Measurements from ENCODE around the gene FOXP1. TPM values are rescaled to one million over a fixed set of nuclear protein-coding genes. Genes with fewer than 3 reads are reported as not detected.

Gene FOXP1
- total and polyA plus RNA-seq, 5 experiments from 2014 or later: 280 to 443 (median 382) TPM

DNA sequence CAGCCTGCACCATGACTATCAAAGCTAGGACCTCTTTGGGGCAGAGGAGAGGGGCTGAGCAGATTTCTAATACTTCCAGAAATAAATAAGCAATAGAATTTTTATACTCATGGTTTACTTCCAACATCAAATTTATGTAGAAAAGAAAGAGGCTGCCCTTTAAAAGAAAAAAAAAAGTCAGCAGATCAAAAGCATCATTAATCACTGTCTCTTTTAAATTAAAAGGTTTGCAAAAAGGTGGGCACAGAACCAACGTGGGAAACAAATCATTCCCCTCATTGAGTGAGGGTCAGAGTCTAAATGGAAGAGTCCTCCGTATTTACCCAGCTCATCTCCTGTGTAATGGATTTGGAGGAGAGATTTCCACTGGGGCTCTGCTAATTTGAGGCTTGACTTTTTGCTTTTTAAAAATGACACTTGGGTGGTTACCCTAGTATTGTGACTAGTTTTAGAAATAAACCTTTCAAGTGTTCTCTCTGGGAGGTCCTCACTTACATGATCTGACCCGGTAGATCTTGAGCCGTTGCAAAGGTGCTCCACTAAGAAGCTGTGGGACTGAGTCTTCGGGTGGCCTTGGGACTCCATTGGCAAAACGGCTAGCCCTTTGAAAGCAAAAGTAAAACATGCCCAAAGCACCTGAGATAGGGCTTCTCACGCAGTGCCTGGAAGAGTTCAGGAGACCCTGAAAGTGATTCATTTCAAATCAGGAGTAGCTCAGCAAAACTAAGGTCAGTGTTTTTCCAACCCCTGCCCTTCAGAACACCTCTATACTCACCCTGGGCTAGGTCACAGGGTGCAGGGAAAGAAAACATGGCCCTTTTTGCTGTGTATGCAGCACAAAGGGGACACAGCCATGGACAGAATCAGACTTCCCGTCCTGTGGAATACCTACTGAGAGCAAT, 320.9 kb downstream of the FOXP1 start:
- ATAC-seq (no peak), DNase-seq (no peak)
- peaks cover 54 to 83% (median 76%) of the 10 kb centered on the region in 4 donors for H3K4me1 Mint-ChIP-seq
- H3K27me3 Mint-ChIP-seq: no peaks in the 10 kb centered on the region
- POLR2A ChIA-PET: interaction anchor here (0.7 kb wide), 1 partner anchor 322 kb away, joined by 12 read pairs; no protein-coding TSS in a partner anchor
- no peaks in the 10 kb centered on the region for H3K9me3 Mint-ChIP-seq
- H3K4me3 Mint-ChIP-seq: peak overlapping the region in 9 of 10 donors; percentile 10 to 62 (median 38)
- peak overlapping the region; percentile 4 to 89 (median 74) for H3K27ac Mint-ChIP-seq
- peaks cover 10 to 74% (median 21%) of the 10 kb centered on the region in 3 donors for H3K36me3 Mint-ChIP-seq

DNA sequence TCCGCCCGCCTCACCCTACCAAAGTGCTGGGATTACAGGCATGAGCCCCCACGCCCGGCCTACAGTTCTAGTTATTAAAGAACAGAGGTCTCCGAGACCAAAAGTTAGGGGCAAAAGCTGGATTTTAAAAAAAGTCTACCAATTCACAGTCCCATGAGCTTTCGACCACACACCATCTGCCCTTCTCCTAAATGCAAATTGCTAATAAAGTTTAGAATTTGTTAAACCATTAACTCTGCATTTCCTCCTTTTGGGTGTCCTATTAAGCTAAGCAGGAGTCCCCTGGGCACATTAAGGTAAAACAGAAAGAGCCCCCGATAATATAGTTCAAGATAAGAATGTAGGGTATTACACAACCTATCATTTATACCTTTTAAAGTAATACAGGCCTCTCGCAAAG, 322.7 kb downstream of the FOXP1 start:
- Mint-ChIP-seq H3K27me3 (no peaks in the 10 kb centered on the region), H3K4me1 (peaks cover 51 to 89% (median 77%) of the 10 kb centered on the region in 4 donors), H3K27ac (peak overlapping the region in 2 of 10 donors; percentile 10 to 70), H3K9me3 (no peaks in the 10 kb centered on the region), H3K36me3 (peaks cover 9 to 79% (median 26%) of the 10 kb centered on the region in 3 donors), H3K4me3 (no peak overlapping the region)
- POLR2A ChIA-PET: no interaction called here
- ATAC-seq: no peak
- DNase-seq: no peak

DNA sequence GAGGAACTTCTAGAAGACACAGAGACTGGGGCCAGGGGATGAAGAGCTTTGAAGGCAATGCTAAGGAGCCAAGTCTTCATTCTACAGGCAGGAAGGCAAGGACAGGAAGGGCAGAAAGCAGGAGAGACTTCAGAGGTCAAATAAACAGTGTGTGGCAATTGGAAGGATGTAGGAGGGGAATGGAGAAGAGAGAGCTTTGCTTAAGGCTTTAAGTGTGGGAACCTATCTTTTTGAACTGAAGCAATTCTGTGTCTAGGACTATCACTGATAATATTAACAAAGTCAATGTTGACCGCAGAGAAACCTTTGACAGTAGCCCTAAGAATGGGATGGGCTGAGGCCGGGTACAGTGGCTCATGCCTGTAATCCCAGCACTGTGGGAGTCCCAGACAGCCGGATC, 325.0 kb downstream of the FOXP1 start:
- Mint-ChIP-seq H3K36me3 (peaks cover 4 to 59% (median 24%) of the 10 kb centered on the region in 3 donors), H3K4me3 (peak overlapping the region in 6 of 10 donors; percentile 20 to 68 (median 46)), H3K27me3 (no peaks in the 10 kb centered on the region), H3K4me1 (peaks cover 42 to 83% (median 71%) of the 10 kb centered on the region in 4 donors), H3K9me3 (no peaks in the 10 kb centered on the region), H3K27ac (peak overlapping the region; percentile 30 to 85 (median 82))
- DNase-seq (no peak), ATAC-seq (no peak)
- POLR2A ChIA-PET: interaction anchor here (0.6 to 0.9 kb wide), 2 partner anchors 9 to 64 kb away, joined by 4 read pairs; no protein-coding TSS in a partner anchor

DNA sequence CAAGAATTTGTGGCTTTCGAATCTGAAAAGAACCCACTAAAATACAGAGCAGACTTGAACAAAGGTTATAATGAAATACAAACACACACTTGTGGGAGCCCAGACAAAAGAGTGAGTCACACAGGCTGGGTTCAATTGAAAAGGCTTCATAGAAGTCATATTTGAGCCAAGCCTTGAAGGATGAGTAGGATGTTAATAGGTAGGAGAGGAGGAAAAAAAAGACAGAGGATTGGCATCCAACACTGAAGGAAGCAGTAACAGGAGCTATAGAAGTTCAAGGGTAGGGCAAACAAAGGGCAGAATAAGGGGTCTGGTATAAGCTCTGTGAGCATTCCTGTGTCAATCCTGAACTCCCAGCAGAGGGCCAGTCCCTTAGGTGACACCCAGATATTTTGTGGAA, 325.4 kb downstream of the FOXP1 start:
- H3K27ac Mint-ChIP-seq: peak overlapping the region; percentile 25 to 85 (median 82)
- DNase-seq (no peak), ATAC-seq (peak in 1 of 2 donors; percentile 35)
- no peaks in the 10 kb centered on the region for H3K27me3 Mint-ChIP-seq
- POLR2A ChIA-PET: no interaction called here
- H3K4me3 Mint-ChIP-seq: peak overlapping the region in 6 of 10 donors; percentile 16 to 68 (median 42)
- H3K9me3 Mint-ChIP-seq: no peaks in the 10 kb centered on the region
- peaks cover 43 to 83% (median 70%) of the 10 kb centered on the region in 4 donors for H3K4me1 Mint-ChIP-seq
- peaks cover 4 to 55% (median 21%) of the 10 kb centered on the region in 3 donors for H3K36me3 Mint-ChIP-seq

DNA sequence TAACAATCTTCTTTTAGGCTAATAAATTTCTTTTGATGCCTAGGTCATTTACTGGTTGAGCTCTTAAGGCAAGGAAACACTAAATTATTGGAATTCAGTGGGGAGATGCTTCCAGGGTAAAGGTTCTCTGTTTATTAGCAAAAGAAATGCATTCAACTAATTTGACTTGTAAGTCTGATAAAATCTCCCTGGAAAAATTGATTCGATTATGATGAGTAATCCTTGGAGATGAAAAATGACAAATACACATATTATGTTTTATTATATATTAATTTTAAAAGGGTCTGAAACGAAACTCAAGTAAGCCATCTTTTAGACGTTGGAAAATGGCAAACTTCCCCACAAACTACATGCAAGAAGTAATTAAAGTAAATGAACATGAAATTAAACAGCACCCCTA, 328.0 kb downstream of the FOXP1 start:
- peaks cover 5 to 47% (median 16%) of the 10 kb centered on the region in 3 donors for H3K36me3 Mint-ChIP-seq
- POLR2A ChIA-PET: interaction anchor here (0.6 kb wide), 1 partner anchor 156 kb away, joined by 4 read pairs; no protein-coding TSS in a partner anchor
- ATAC-seq (no peak), DNase-seq (no peak)
- H3K27me3 Mint-ChIP-seq: no peaks in the 10 kb centered on the region
- peaks cover 53 to 84% (median 80%) of the 10 kb centered on the region in 4 donors for H3K4me1 Mint-ChIP-seq
- H3K27ac Mint-ChIP-seq: peak overlapping the region in 2 of 10 donors; percentile 71 to 73
- H3K9me3 Mint-ChIP-seq: no peaks in the 10 kb centered on the region
- H3K4me3 Mint-ChIP-seq: no peak overlapping the region

DNA sequence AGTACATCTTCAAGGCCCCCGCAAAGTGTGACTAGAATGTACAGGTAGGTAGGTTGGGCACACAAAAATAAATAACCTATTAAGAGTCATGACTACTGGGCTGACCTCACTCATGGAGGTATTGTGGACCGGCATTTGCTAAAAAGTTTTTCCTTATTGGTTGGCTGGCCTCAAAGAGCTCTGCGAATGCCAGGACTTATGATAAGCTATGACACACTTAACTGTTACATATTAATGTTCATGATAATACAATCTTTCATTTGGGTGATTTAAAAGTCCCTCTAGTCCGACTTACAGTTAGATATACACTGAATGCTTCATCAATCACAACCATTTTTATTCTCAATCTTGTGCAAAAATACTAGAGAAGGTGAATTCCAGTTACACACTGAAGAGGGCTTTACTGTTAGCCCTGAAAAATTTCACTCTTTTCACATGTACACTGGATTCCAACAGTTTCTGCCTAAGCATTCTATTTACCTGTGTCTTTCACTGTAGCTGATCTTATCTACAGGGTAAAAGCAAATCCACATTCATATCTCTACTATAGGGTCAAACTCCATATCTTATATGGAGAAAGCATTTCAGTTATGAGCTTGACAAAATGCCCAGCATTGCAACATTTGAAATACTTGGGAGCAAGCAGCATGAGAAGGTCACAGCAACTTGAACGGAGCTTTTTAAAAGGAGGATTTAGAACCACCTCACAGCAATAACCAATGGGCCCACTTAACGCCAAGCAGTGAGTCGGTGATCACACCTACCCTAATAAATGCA, 329.1 kb downstream of the FOXP1 start:
- POLR2A ChIA-PET: interaction anchor here (0.6 kb wide), 1 partner anchor 78 kb away, joined by 7 read pairs; no protein-coding TSS in a partner anchor

GRCh38 chr3:71253169-71253568, 330.4 kb downstream of the FOXP1 start:
- Mint-ChIP-seq H3K4me3 (peak overlapping the region in 4 of 10 donors; percentile 5 to 39 (median 26)), H3K4me1 (peaks cover 47 to 84% (median 81%) of the 10 kb centered on the region in 4 donors), H3K36me3 (peaks cover 5 to 40% (median 16%) of the 10 kb centered on the region in 3 donors), H3K27me3 (no peaks in the 10 kb centered on the region), H3K9me3 (no peaks in the 10 kb centered on the region), H3K27ac (peak overlapping the region; percentile 20 to 94 (median 78))
- DNase-seq (no peak), ATAC-seq (no peak)
- POLR2A ChIA-PET: interaction anchor here (1.1 kb wide), 1 partner anchor 15 kb away, joined by 3 read pairs; no protein-coding TSS in a partner anchor

More for the DNA sequence above, 329.1 kb downstream of the FOXP1 start:
- peak overlapping the region in 3 of 10 donors; percentile 22 to 30 (median 30) for H3K4me3 Mint-ChIP-seq
- H3K9me3 Mint-ChIP-seq: no peaks in the 10 kb centered on the region
- H3K4me1 Mint-ChIP-seq: peaks cover 51 to 84% (median 81%) of the 10 kb centered on the region in 4 donors
- H3K27me3 Mint-ChIP-seq: no peaks in the 10 kb centered on the region
- no peak for ATAC-seq
- H3K36me3 Mint-ChIP-seq: peaks cover 5 to 43% (median 16%) of the 10 kb centered on the region in 3 donors
- H3K27ac Mint-ChIP-seq: peak overlapping the region in 8 of 10 donors; percentile 16 to 76 (median 46)
- no peak for DNase-seq

DNA sequence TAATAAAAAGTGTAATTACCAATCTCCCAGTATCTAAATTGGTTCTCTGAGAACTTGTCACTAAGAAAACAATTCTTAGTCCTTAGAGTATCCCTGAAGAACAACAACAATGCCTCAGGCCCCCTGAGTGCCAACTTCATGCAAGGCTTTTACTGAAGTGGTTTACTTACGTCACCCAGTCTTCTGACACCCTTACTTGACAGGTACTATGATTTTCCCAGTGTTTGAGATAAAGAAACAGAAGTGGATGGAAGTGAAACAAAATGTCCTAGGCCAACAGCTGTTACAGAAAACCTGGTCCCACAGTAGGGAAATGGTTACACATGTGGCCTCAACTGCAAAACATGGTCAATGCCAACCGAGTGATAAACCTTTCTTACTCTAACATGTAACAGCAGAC, 331.1 kb downstream of the FOXP1 start:
- ATAC-seq: peak; percentile 58 to 85
- no peaks in the 10 kb centered on the region for H3K9me3 Mint-ChIP-seq
- POLR2A ChIA-PET: interaction anchor here (0.7 to 1.1 kb wide), 2 partner anchors 16 to 49 kb away, joined by 3 read pairs; no protein-coding TSS in a partner anchor
- DNase-seq: peak in 6 of 10 donors; percentile 13 to 47 (median 32)
- H3K36me3 Mint-ChIP-seq: peaks cover 5 to 37% (median 13%) of the 10 kb centered on the region in 3 donors
- peak overlapping the region; percentile 74 to 94 (median 84) for H3K27ac Mint-ChIP-seq
- no peaks in the 10 kb centered on the region for H3K27me3 Mint-ChIP-seq
- peak overlapping the region in 5 of 10 donors; percentile 1 to 66 (median 18) for H3K4me3 Mint-ChIP-seq
- H3K4me1 Mint-ChIP-seq: peaks cover 45 to 85% (median 81%) of the 10 kb centered on the region in 4 donors

GRCh38 chr3:71251156-71251775, 332.3 kb downstream of the FOXP1 start:
- no peak for DNase-seq
- Mint-ChIP-seq H3K27me3 (no peaks in the 10 kb centered on the region), H3K9me3 (no peaks in the 10 kb centered on the region), H3K27ac (peak overlapping the region; percentile 7 to 94 (median 79)), H3K4me3 (peak overlapping the region in 6 of 10 donors; percentile 5 to 29 (median 20)), H3K36me3 (peaks cover 5 to 37% (median 7%) of the 10 kb centered on the region in 3 donors), H3K4me1 (peaks cover 46 to 89% (median 83%) of the 10 kb centered on the region in 4 donors)
- ATAC-seq: no peak
- POLR2A ChIA-PET: interaction anchor here (0.7 kb wide), 1 partner anchor 48 kb away, joined by 3 read pairs; no protein-coding TSS in a partner anchor

- DNase-seq (no peak), ATAC-seq (no peak)
- H3K9me3 Mint-ChIP-seq: no peaks in the 10 kb centered on the region
- H3K4me1 Mint-ChIP-seq: peaks cover 49 to 90% (median 84%) of the 10 kb centered on the region in 4 donors
- H3K27ac Mint-ChIP-seq: peak overlapping the region; percentile 45 to 86 (median 76)
- H3K36me3 Mint-ChIP-seq: peaks cover 5 to 32% (median 5%) of the 10 kb centered on the region in 3 donors
- H3K4me3 Mint-ChIP-seq: peak overlapping the region in 2 of 10 donors; percentile 30 to 34
- POLR2A ChIA-PET: interaction anchor here (0.6 kb wide), 1 partner anchor 18 kb away, joined by 4 read pairs; no protein-coding TSS in a partner anchor
- H3K27me3 Mint-ChIP-seq: no peaks in the 10 kb centered on the region
Observed at GRCh38 chr3:71250026-71250425, 333.5 kb downstream of the FOXP1 start.

- H3K36me3 Mint-ChIP-seq: peaks cover 5 to 49% (median 5%) of the 10 kb centered on the region in 3 donors
- peak overlapping the region; percentile 36 to 88 (median 74) for H3K27ac Mint-ChIP-seq
- no peaks in the 10 kb centered on the region for H3K9me3 Mint-ChIP-seq
- H3K4me1 Mint-ChIP-seq: peaks cover 52 to 91% (median 88%) of the 10 kb centered on the region in 4 donors
- ATAC-seq: no peak
- H3K27me3 Mint-ChIP-seq: no peaks in the 10 kb centered on the region
- POLR2A ChIA-PET: no interaction called here
- H3K4me3 Mint-ChIP-seq: peak overlapping the region in 3 of 10 donors; percentile 9 to 64 (median 30)
- DNase-seq: no peak
Observed at GRCh38 chr3:71247958-71248335, 335.6 kb downstream of the FOXP1 start.
